ENCODE measurements around the gene PPARA. TPM values are rescaled to one million over a fixed set of nuclear protein-coding genes. Genes with fewer than 3 reads are reported as not detected.
A peak's percentile ranks its signal among the peaks of the same experiment; 100 is the strongest.

The PPARA gene
- total and polyA plus RNA-seq, 2 experiments from 2014 or later, result 8.7 to 14.4 TPM

- TF ChIP-seq EZH2 (IDR thresholded peaks at IDR 0.05; ENCODE audit: insufficient read depth, poor library complexity, severe bottlenecking) (no peak), EZH2phosphoT487 (IDR thresholded peaks at IDR 0.05; ENCODE audit: insufficient read depth, low read depth) (no peak)
- no peak overlapping the region for H3K9ac ChIP-seq
- peak; percentile 5 for DNase-seq
- H3K4me1 ChIP-seq (ENCODE audit: insufficient read depth), result no peaks in the 10 kb centered on the region
- H3K36me3 ChIP-seq (ENCODE audit: low read depth), result peaks cover 22% of the 10 kb centered on the region
- H3K27me3 ChIP-seq (replicated peaks; ENCODE audit: insufficient read depth), result no peaks in the 10 kb centered on the region
- H3K4me3 ChIP-seq, result no peak overlapping the region
- H3K9me3 ChIP-seq (ENCODE audit: low read depth), result no peaks in the 10 kb centered on the region
- in situ Hi-C loops (cut with MboI), result no loop called here
- no peaks in the 10 kb centered on the region for H3K9me2 ChIP-seq (ENCODE audit: insufficient read depth)
- no peaks in the 10 kb centered on the region for H4K20me1 ChIP-seq (ENCODE audit: insufficient read depth)
- H3K27ac ChIP-seq, result no peak overlapping the region
- no peak overlapping the region for H2AFZ ChIP-seq
- no peaks in the 10 kb centered on the region for H3F3A ChIP-seq (ENCODE audit: insufficient read depth)
- H3K4me2 ChIP-seq (ENCODE audit: unreplicated experiment), result no peak overlapping the region
- WGBS, 2 experiments (ENCODE audit: low coverage in 1 of 2, low lambda C conversion rate in 2 of 2, missing lambda C conversion rate in 2 of 2), result 94 to 99% methylated on average over 5 of the region's 5 CpGs
- H3K79me2 ChIP-seq (ENCODE audit: insufficient read depth), result no peaks in the 10 kb centered on the region
Measured at GRCh38 chr22:46220921-46221320, 70.6 kb downstream of the PPARA start.

DNA sequence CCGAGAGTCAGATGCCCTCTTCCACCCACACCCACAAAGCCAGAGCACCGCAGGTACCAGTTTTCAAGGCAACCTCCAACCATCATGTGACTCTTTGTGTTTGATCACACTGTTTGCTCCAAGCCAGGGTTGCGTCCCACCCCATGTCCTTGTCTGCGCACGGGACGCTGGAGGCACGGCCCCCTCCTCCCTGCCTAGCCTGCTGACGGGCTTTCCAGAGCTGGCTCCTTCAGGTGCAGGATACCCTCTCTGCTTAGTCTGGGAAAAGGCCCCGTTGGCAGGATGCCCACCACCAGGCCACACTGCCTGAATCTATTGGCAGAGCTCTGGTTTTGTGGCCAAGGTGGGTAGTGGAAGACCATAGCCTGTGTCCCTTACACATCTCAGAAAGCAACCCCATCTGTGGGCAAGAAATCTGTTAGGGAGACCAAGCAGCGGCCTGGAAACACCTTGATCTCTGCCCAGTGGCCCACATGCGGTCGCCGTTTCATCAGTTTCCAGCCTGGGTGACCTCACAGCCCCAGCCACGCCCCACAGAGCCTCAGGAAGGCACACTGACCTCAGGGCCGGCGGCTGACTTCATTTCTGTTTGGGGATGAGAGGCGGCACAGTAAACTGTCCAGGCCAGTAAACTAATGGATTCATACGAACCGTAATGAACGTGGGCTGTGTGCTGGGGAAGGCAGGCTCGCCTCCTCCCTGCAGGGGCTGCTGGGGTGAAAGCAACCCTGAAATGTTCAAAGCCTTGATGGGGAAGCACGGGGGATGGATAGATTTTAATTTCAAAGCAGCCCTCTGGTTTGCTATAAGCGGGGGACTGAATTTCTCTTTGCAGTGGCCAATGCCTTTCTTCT is 73.9 kb downstream of the PPARA start:
- H3K9me2 ChIP-seq (ENCODE audit: insufficient read depth), result no peaks in the 10 kb centered on the region
- no peaks in the 10 kb centered on the region for H3K27me3 ChIP-seq (replicated peaks; ENCODE audit: insufficient read depth)
- H3K9me3 ChIP-seq (ENCODE audit: low read depth), result no peaks in the 10 kb centered on the region
- no peak overlapping the region for H3K27ac ChIP-seq
- H4K20me1 ChIP-seq (ENCODE audit: insufficient read depth), result no peaks in the 10 kb centered on the region
- TF ChIP-seq EZH2phosphoT487 (IDR thresholded peaks at IDR 0.05; ENCODE audit: insufficient read depth, low read depth), result no peak
- TF ChIP-seq EZH2 (IDR thresholded peaks at IDR 0.05; ENCODE audit: insufficient read depth, poor library complexity, severe bottlenecking), result no peak
- no peaks in the 10 kb centered on the region for H3K79me2 ChIP-seq (ENCODE audit: insufficient read depth)
- no peak overlapping the region for H3K4me2 ChIP-seq (ENCODE audit: unreplicated experiment)
- DNase-seq, result no peak
- no peak overlapping the region for H3K9ac ChIP-seq
- WGBS, 2 experiments (ENCODE audit: low coverage in 1 of 2, low lambda C conversion rate in 2 of 2, missing lambda C conversion rate in 2 of 2), result 94 to 96% methylated on average over 23 of the region's 23 CpGs
- no peak overlapping the region for H2AFZ ChIP-seq
- H3K36me3 ChIP-seq (ENCODE audit: low read depth), result peaks cover 19% of the 10 kb centered on the region
- no peak overlapping the region for H3K4me3 ChIP-seq
- peaks cover 13% of the 10 kb centered on the region for H3F3A ChIP-seq (ENCODE audit: insufficient read depth)
- in situ Hi-C loops (cut with MboI), result no loop called here
- peaks cover 3% of the 10 kb centered on the region for H3K4me1 ChIP-seq (ENCODE audit: insufficient read depth)

GRCh38 chr22:46224898-46225290 is 74.6 kb downstream of the PPARA start:
- Histone ChIP-seq H2AFZ (no peak overlapping the region), H3K9me3 (ENCODE audit: low read depth) (no peaks in the 10 kb centered on the region), H3K4me1 (ENCODE audit: insufficient read depth) (peaks cover 9% of the 10 kb centered on the region), H3K4me3 (no peak overlapping the region), H3K36me3 (ENCODE audit: low read depth) (peaks cover 13% of the 10 kb centered on the region), H3K27me3 (replicated peaks; ENCODE audit: insufficient read depth) (no peaks in the 10 kb centered on the region), H3K9ac (no peak overlapping the region), H3K9me2 (ENCODE audit: insufficient read depth) (no peaks in the 10 kb centered on the region), H4K20me1 (ENCODE audit: insufficient read depth) (no peaks in the 10 kb centered on the region), H3K4me2 (ENCODE audit: unreplicated experiment) (no peak overlapping the region), H3F3A (ENCODE audit: insufficient read depth) (peaks cover 19% of the 10 kb centered on the region), H3K79me2 (ENCODE audit: insufficient read depth) (no peaks in the 10 kb centered on the region), H3K27ac (no peak overlapping the region)
- DNase-seq, result no peak
- TF ChIP-seq EZH2 (IDR thresholded peaks at IDR 0.05; ENCODE audit: insufficient read depth, poor library complexity, severe bottlenecking) (no peak), EZH2phosphoT487 (IDR thresholded peaks at IDR 0.05; ENCODE audit: insufficient read depth, low read depth) (no peak)
- in situ Hi-C loops (cut with MboI), result no loop called here
- 88 to 90% methylated on average over 10 of the region's 10 CpGs for WGBS, 2 experiments (ENCODE audit: low coverage in 1 of 2, low lambda C conversion rate in 2 of 2, missing lambda C conversion rate in 2 of 2)

DNA sequence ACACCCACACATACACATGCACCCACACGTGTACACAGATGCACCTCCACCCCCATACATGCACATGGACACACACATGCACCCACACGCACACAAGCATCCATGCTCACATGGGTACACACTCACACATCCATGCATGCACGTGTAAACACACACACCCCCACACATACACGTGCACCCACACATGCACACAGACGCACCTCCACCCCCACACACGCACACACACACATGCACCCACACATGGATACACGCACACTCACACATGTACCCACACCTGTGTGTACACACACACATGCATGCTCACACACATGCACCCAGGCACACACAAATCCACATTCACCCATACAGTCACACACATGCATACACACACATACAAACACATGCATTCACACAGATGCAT is 75.3 kb downstream of the PPARA start:
- H4K20me1 ChIP-seq (ENCODE audit: insufficient read depth), result no peaks in the 10 kb centered on the region
- H3K9ac ChIP-seq, result no peak overlapping the region
- in situ Hi-C loops (cut with MboI), result no loop called here
- H3F3A ChIP-seq (ENCODE audit: insufficient read depth), result peaks cover 19% of the 10 kb centered on the region
- H3K27ac ChIP-seq, result no peak overlapping the region
- no peaks in the 10 kb centered on the region for H3K9me3 ChIP-seq (ENCODE audit: low read depth)
- WGBS, 2 experiments (ENCODE audit: low coverage in 1 of 2, low lambda C conversion rate in 2 of 2, missing lambda C conversion rate in 2 of 2), result 93 to 99% methylated on average over 7 of the region's 7 CpGs
- TF ChIP-seq EZH2 (IDR thresholded peaks at IDR 0.05; ENCODE audit: insufficient read depth, poor library complexity, severe bottlenecking) (no peak), EZH2phosphoT487 (IDR thresholded peaks at IDR 0.05; ENCODE audit: insufficient read depth, low read depth) (no peak)
- H3K27me3 ChIP-seq (replicated peaks; ENCODE audit: insufficient read depth), result no peaks in the 10 kb centered on the region
- no peak for DNase-seq
- H3K4me1 ChIP-seq (ENCODE audit: insufficient read depth), result peaks cover 10% of the 10 kb centered on the region
- no peak overlapping the region for H2AFZ ChIP-seq
- H3K9me2 ChIP-seq (ENCODE audit: insufficient read depth), result no peaks in the 10 kb centered on the region
- H3K79me2 ChIP-seq (ENCODE audit: insufficient read depth), result no peaks in the 10 kb centered on the region
- no peak overlapping the region for H3K4me3 ChIP-seq
- H3K36me3 ChIP-seq (ENCODE audit: low read depth), result peaks cover 8% of the 10 kb centered on the region; the same call in 1 of the 2 replicates
- no peak overlapping the region for H3K4me2 ChIP-seq (ENCODE audit: unreplicated experiment)

All from GM23248 (cell line).